ENCODE results near the gene CHST2.

CHST2 gene

DNA sequence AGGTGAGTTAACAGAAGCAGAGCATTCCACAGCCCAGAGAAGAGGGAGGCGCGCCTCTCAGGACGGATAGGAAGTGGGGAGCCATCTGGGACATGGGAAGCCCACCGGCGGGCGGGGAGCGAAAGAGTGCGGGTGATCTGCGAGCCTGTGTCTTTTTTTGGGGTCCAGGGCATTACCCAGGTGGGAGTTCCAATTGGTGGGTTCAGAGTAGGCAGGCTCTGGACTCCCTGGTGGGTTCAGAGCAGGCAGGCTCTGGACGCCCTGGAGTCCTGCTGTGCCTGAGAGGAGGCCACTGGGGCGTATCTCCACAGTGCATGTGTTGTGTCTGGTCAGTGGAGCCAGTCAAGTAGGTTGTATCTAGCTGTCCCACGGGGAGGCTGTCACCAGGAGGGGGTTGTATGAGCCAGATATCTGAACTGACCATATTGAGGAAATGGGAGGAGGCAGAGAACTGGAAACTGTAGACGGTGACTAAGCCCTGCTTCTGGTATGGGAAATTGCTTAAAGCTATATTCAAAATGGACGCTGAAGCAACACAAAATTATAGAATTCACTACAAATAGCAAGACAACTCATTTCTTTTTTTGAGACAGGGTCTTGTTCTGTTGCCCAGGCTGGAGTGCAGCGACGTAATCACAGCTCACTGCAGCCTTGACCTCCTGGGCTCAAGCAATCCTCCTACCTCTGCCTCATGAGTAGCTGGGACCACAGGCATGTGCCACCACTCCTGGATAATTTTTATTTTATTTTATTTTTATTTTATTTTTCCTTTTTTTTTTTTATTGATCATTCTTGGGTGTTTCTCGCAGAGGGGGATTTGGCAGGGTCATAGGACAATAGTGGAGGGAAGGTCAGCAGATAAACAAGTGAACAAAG is 34.5 kb upstream of the CHST2 start:
- Histone ChIP-seq H4K5ac (ENCODE audit: low read length) (no peak overlapping the region), H2BK15ac (replicated peaks; ENCODE audit: low read depth) (no peak overlapping the region), H3K56ac (ENCODE audit: low read length) (no peak overlapping the region), H3K27ac (ENCODE audit: low read depth, low read length) (no peak overlapping the region), H3K79me2 (ENCODE audit: control insufficient read depth, insufficient read depth, low read length) (no peaks in the 10 kb centered on the region), H3K23ac (ENCODE audit: low read length) (no peak overlapping the region), H3K36me3 (ENCODE audit: control insufficient read depth, insufficient read depth, low read length) (no peaks in the 10 kb centered on the region), H3K9ac (ENCODE audit: low read length) (no peak overlapping the region), H4K8ac (ENCODE audit: low read depth, low read length) (no peak overlapping the region), H3K79me1 (ENCODE audit: low read length) (no peaks in the 10 kb centered on the region), H3K4me1 (ENCODE audit: control insufficient read depth, low read depth, low read length) (no peaks in the 10 kb centered on the region), H3K4me2 (ENCODE audit: low read length) (no peak overlapping the region), H3K27me3 (ENCODE audit: insufficient read depth, low read length, poor library complexity) (no peaks in the 10 kb centered on the region), H3K4me3 (ENCODE audit: low read length) (no peak overlapping the region), H2BK120ac (ENCODE audit: low read depth, low read length) (no peak overlapping the region), H3K18ac (ENCODE audit: low read length) (no peak overlapping the region), H2AK5ac (ENCODE audit: low read length) (no peak overlapping the region), H3K4ac (ENCODE audit: low read depth, low read length) (no peak overlapping the region), H2BK5ac (ENCODE audit: low read length) (no peak overlapping the region)
- DNase-seq, result no peak
- WGBS (ENCODE audit: extremely low coverage, insufficient coverage, low lambda C conversion rate), result no CpG with 5 or more reads among the region's 17 CpGs

DNA sequence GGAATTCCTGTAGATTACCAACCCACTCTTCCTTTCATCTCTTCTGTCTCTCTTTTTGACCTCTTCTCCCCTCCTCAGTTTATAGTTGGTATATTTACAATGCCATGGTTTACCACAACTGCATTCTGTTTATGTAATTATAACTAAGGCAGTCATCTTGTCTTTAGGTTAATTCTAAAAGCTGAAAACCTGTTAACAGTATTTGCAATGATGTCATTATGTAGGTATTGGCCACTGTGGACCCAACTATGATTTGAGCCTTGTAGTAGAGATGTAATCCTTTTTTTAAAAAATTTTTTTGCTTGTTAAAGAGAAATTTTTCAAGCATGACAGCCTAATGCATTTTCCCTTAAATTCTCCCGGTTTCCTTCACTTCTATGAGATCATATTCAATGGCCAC is 30.7 kb upstream of the CHST2 start:
- WGBS (ENCODE audit: extremely low coverage, insufficient coverage, low lambda C conversion rate), result 100% methylated on average over 1 of the region's 1 CpG
- H3K4ac ChIP-seq (ENCODE audit: low read depth, low read length), result no peak overlapping the region
- no peak overlapping the region for H3K4me2 ChIP-seq (ENCODE audit: low read length)
- no peak overlapping the region for H3K9ac ChIP-seq (ENCODE audit: low read length)
- H3K27me3 ChIP-seq (ENCODE audit: insufficient read depth, low read length, poor library complexity), result no peaks in the 10 kb centered on the region
- no peak overlapping the region for H3K23ac ChIP-seq (ENCODE audit: low read length)
- H4K8ac ChIP-seq (ENCODE audit: low read depth, low read length), result no peak overlapping the region
- H3K4me1 ChIP-seq (ENCODE audit: control insufficient read depth, low read depth, low read length), result no peaks in the 10 kb centered on the region
- H3K79me2 ChIP-seq (ENCODE audit: control insufficient read depth, insufficient read depth, low read length), result no peaks in the 10 kb centered on the region
- H3K56ac ChIP-seq (ENCODE audit: low read length), result no peak overlapping the region
- H4K5ac ChIP-seq (ENCODE audit: low read length), result no peak overlapping the region
- H2BK120ac ChIP-seq (ENCODE audit: low read depth, low read length), result no peak overlapping the region
- H2AK5ac ChIP-seq (ENCODE audit: low read length), result no peak overlapping the region
- H3K36me3 ChIP-seq (ENCODE audit: control insufficient read depth, insufficient read depth, low read length), result no peaks in the 10 kb centered on the region
- no peak overlapping the region for H2BK15ac ChIP-seq (replicated peaks; ENCODE audit: low read depth)
- H3K4me3 ChIP-seq (ENCODE audit: low read length), result no peak overlapping the region
- H3K18ac ChIP-seq (ENCODE audit: low read length), result no peak overlapping the region
- H2BK5ac ChIP-seq (ENCODE audit: low read length), result no peak overlapping the region
- H3K79me1 ChIP-seq (ENCODE audit: low read length), result no peaks in the 10 kb centered on the region
- DNase-seq, result no peak
- no peak overlapping the region for H3K27ac ChIP-seq (ENCODE audit: low read depth, low read length)

DNA sequence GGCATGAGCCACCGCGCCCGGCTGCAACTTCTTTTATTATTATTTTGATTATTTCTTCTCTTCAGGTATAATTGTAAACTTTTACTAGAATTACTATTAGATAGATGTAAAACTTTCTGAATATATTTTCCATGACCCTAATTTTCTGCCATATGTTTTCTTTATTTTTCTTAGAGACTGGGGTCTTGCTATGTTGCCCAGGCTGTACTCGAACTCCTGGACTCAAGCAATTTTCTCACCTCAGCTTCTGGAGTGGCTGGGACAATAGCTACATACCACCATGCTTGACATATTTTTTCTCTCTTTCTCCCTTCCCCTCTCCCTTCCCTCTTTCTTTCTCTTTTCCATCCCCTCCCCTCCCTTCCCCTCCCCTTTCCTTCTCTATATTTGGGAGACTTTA is 29.6 kb upstream of the CHST2 start:
- no CpG with 5 or more reads among the region's 4 CpGs for WGBS (ENCODE audit: extremely low coverage, insufficient coverage, low lambda C conversion rate)
- Histone ChIP-seq H3K27ac (ENCODE audit: low read depth, low read length) (no peak overlapping the region), H3K9ac (ENCODE audit: low read length) (no peak overlapping the region), H4K8ac (ENCODE audit: low read depth, low read length) (no peak overlapping the region), H3K4ac (ENCODE audit: low read depth, low read length) (no peak overlapping the region), H2BK5ac (ENCODE audit: low read length) (no peak overlapping the region), H3K79me2 (ENCODE audit: control insufficient read depth, insufficient read depth, low read length) (no peaks in the 10 kb centered on the region), H3K56ac (ENCODE audit: low read length) (no peak overlapping the region), H3K18ac (ENCODE audit: low read length) (no peak overlapping the region), H2AK5ac (ENCODE audit: low read length) (no peak overlapping the region), H3K23ac (ENCODE audit: low read length) (no peak overlapping the region), H2BK120ac (ENCODE audit: low read depth, low read length) (no peak overlapping the region), H3K79me1 (ENCODE audit: low read length) (no peaks in the 10 kb centered on the region), H3K27me3 (ENCODE audit: insufficient read depth, low read length, poor library complexity) (no peaks in the 10 kb centered on the region), H3K4me2 (ENCODE audit: low read length) (no peak overlapping the region), H4K5ac (ENCODE audit: low read length) (no peak overlapping the region), H3K4me3 (ENCODE audit: low read length) (no peak overlapping the region), H3K36me3 (ENCODE audit: control insufficient read depth, insufficient read depth, low read length) (no peaks in the 10 kb centered on the region), H2BK15ac (replicated peaks; ENCODE audit: low read depth) (no peak overlapping the region), H3K4me1 (ENCODE audit: control insufficient read depth, low read depth, low read length) (no peaks in the 10 kb centered on the region)
- no peak for DNase-seq

DNA sequence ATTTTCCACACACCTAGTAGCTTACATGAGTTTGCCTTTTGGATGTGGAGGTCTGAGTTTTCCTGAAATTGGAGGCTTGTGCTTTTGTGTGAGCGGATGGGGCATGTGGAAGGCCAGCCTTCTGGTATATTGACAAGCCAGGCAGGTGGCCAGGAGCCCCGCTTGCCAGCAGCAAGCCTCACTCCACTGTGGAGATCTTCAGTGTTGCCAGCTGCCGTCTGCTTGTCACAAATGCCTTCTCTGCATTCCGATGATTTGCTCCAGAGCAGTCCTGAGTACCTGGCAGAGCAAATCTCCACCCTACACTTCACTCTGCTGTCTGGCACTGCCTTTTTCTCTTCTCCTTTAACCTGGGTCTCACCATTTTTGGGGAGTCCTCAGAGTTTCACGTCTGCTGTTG is 29.1 kb upstream of the CHST2 start:
- H3K4me1 ChIP-seq (ENCODE audit: control insufficient read depth, low read depth, low read length), result no peaks in the 10 kb centered on the region
- H3K79me1 ChIP-seq (ENCODE audit: low read length), result no peaks in the 10 kb centered on the region
- H2BK120ac ChIP-seq (ENCODE audit: low read depth, low read length), result no peak overlapping the region
- H3K23ac ChIP-seq (ENCODE audit: low read length), result no peak overlapping the region
- no peak overlapping the region for H2AK5ac ChIP-seq (ENCODE audit: low read length)
- H3K27me3 ChIP-seq (ENCODE audit: insufficient read depth, low read length, poor library complexity), result no peaks in the 10 kb centered on the region
- H3K56ac ChIP-seq (ENCODE audit: low read length), result no peak overlapping the region
- no peak overlapping the region for H3K27ac ChIP-seq (ENCODE audit: low read depth, low read length)
- no peak overlapping the region for H3K18ac ChIP-seq (ENCODE audit: low read length)
- no peak overlapping the region for H4K8ac ChIP-seq (ENCODE audit: low read depth, low read length)
- DNase-seq, result peak; percentile 41
- H3K4me2 ChIP-seq (ENCODE audit: low read length), result no peak overlapping the region
- H3K9ac ChIP-seq (ENCODE audit: low read length), result no peak overlapping the region
- no peaks in the 10 kb centered on the region for H3K79me2 ChIP-seq (ENCODE audit: control insufficient read depth, insufficient read depth, low read length)
- WGBS (ENCODE audit: extremely low coverage, insufficient coverage, low lambda C conversion rate), result no CpG with 5 or more reads among the region's 5 CpGs
- H4K5ac ChIP-seq (ENCODE audit: low read length), result no peak overlapping the region
- no peak overlapping the region for H2BK5ac ChIP-seq (ENCODE audit: low read length)
- no peak overlapping the region for H2BK15ac ChIP-seq (replicated peaks; ENCODE audit: low read depth)
- H3K4ac ChIP-seq (ENCODE audit: low read depth, low read length), result no peak overlapping the region
- no peaks in the 10 kb centered on the region for H3K36me3 ChIP-seq (ENCODE audit: control insufficient read depth, insufficient read depth, low read length)
- H3K4me3 ChIP-seq (ENCODE audit: low read length), result no peak overlapping the region

DNA sequence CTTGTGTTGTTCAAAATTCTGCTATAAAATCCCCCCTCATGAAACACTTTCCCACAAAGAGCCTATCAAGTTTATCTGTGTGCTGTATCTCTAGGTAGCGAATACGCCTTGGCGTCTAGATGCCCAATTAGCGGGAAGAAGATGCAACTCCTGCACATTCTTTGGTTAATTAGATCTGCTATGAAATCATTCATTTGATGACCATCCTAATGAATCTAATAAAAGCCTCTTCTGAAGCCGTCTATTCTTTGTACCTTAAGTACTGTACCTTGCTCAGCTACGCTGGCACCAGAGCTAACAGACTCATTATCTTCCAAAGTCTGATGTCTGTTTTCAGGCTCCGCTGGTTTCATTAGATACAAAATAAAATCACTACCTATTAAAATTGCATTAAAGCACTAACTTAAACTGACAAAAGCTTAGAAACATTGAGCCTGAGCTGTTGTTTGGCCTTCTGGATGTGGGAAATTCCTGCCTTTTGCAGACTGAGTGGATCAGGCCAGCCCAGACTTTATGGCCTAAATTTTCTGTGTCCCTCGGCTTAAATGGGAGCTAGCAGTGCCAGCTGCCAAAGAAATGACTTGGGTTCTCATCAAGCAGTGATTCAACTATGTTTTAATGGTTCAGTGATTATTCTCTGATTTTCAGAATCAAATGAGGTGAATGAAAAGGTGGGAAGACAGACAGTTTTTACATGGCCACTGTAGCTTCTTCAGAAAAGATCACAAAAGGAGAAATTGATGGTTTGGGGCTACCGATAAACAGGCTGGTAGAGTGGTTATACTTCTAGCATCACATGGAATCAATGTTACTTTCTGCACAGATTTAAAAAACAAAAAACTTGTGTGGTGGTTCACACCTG is 28.4 kb upstream of the CHST2 start:
- Histone ChIP-seq H3K4me3 (ENCODE audit: low read length) (no peak overlapping the region), H3K4ac (ENCODE audit: low read depth, low read length) (no peak overlapping the region), H3K9ac (ENCODE audit: low read length) (no peak overlapping the region), H3K4me2 (ENCODE audit: low read length) (no peak overlapping the region), H3K18ac (ENCODE audit: low read length) (no peak overlapping the region), H3K79me2 (ENCODE audit: control insufficient read depth, insufficient read depth, low read length) (no peaks in the 10 kb centered on the region), H3K56ac (ENCODE audit: low read length) (no peak overlapping the region), H3K79me1 (ENCODE audit: low read length) (no peaks in the 10 kb centered on the region), H3K4me1 (ENCODE audit: control insufficient read depth, low read depth, low read length) (no peaks in the 10 kb centered on the region), H2BK15ac (replicated peaks; ENCODE audit: low read depth) (no peak overlapping the region), H4K5ac (ENCODE audit: low read length) (no peak overlapping the region), H3K23ac (ENCODE audit: low read length) (no peak overlapping the region), H3K27me3 (ENCODE audit: insufficient read depth, low read length, poor library complexity) (no peaks in the 10 kb centered on the region), H2AK5ac (ENCODE audit: low read length) (no peak overlapping the region), H2BK120ac (ENCODE audit: low read depth, low read length) (no peak overlapping the region), H3K36me3 (ENCODE audit: control insufficient read depth, insufficient read depth, low read length) (no peaks in the 10 kb centered on the region), H2BK5ac (ENCODE audit: low read length) (no peak overlapping the region), H3K27ac (ENCODE audit: low read depth, low read length) (no peak overlapping the region), H4K8ac (ENCODE audit: low read depth, low read length) (no peak overlapping the region)
- no CpG with 5 or more reads among the region's 9 CpGs for WGBS (ENCODE audit: extremely low coverage, insufficient coverage, low lambda C conversion rate)
- DNase-seq, result no peak

All from mesendoderm (in vitro differentiated cells).